Stimulated activated CD8-positive, alpha-beta memory T cell treated with anti-CD3 and anti-CD28 coated beads, Interleukin-15, amount 100 ng/mL, for 24 hours (primary cell): ENCODE results near the gene MCUB.
"Not testable (repeated sequence)": the region's sequence is repeated elsewhere in the genome, so short reads cannot be mapped to it uniquely, and the experiment has no call there.

Experiments
- DNase-seq: peaks from one replicate; pipeline ENCODE4 v3.0.0-alpha.2; 2020; ENCODE audit warnings: low read depth

The MCUB gene

GRCh38 chr4:109579997-109580396, 20.0 kb downstream of the MCUB start:
- not testable (repeated sequence) for DNase-seq

- DNase-seq, result no peak
These were observed 28.1 kb downstream of the MCUB start for GRCh38 chr4:109588176-109588575.

- no peak for DNase-seq
These were observed 29.1 kb downstream of the MCUB start for GRCh38 chr4:109589119-109589518.

- DNase-seq, result no peak
These were observed 29.6 kb downstream of the MCUB start for GRCh38 chr4:109589605-109590004.

- no peak for DNase-seq
These were observed 30.9 kb downstream of the MCUB start for GRCh38 chr4:109590905-109591304.

GRCh38 chr4:109592367-109592766, 32.3 kb downstream of the MCUB start:
- DNase-seq, result no peak

GRCh38 chr4:109595123-109595522, 35.1 kb downstream of the MCUB start:
- not testable (repeated sequence) for DNase-seq

GRCh38 chr4:109596420-109597085, 36.5 kb downstream of the MCUB start:
- DNase-seq, result not testable (repeated sequence)

GRCh38 chr4:109599046-109599652, 39.1 kb downstream of the MCUB start:
- no peak for DNase-seq

GRCh38 chr4:109600431-109600830, 40.4 kb downstream of the MCUB start:
- DNase-seq, result no peak

GRCh38 chr4:109601336-109601735, 41.3 kb downstream of the MCUB start:
- no peak for DNase-seq

- no peak for DNase-seq
These were observed 47.9 kb downstream of the MCUB start for GRCh38 chr4:109607976-109608375.

- DNase-seq, result no peak
These were observed 48.8 kb downstream of the MCUB start for GRCh38 chr4:109608879-109609278.

GRCh38 chr4:109609431-109609830, 49.4 kb downstream of the MCUB start:
- DNase-seq, result no peak

- DNase-seq, result no peak
These were observed 50.4 kb downstream of the MCUB start for GRCh38 chr4:109610489-109610888.

GRCh38 chr4:109611045-109611646, 51.1 kb downstream of the MCUB start:
- DNase-seq, result no peak

- DNase-seq, result no peak
These were observed 54.0 kb downstream of the MCUB start for GRCh38 chr4:109614015-109614414.

- no peak for DNase-seq
These were observed 54.4 kb downstream of the MCUB start for GRCh38 chr4:109614466-109614865.

- no peak for DNase-seq
These were observed 55.7 kb downstream of the MCUB start for GRCh38 chr4:109615742-109616141.

- no peak for DNase-seq
These were observed 56.2 kb downstream of the MCUB start for GRCh38 chr4:109616243-109616642.

GRCh38 chr4:109622626-109623025, 62.6 kb downstream of the MCUB start:
- DNase-seq, result no peak

GRCh38 chr4:109624536-109624935, 64.5 kb downstream of the MCUB start:
- DNase-seq, result no peak

- DNase-seq, result no peak
These were observed 67.3 kb downstream of the MCUB start for GRCh38 chr4:109627361-109627760.

GRCh38 chr4:109629775-109630174, 69.7 kb downstream of the MCUB start:
- DNase-seq, result no peak
